HL-60/S4 treated with retinoic acid at 250 ng/mL for 4 days and 3 days (cell line): ENCODE measurements around the gene COL1A1.

Source experiments
- in situ Hi-C: fragments of 300-500 bp; cut with MboI; formaldehyde crosslinking; loops from 2 replicates; pipeline ENCODE4 v1.7.0; 2022; ENCODE audit warnings: low sequenced_read_pairs

Gene COL1A1

GRCh38 chr17:50187751-50188530 is 13.5 kb downstream of the COL1A1 start:
- in situ Hi-C loops = no loop called here

GRCh38 chr17:50187394-50187725 is 14.1 kb downstream of the COL1A1 start:
- in situ Hi-C loops = no loop called here

GRCh38 chr17:50186661-50187393 is 14.6 kb downstream of the COL1A1 start:
- in situ Hi-C loops = no loop called here

- in situ Hi-C loops = no loop called here
Observed at GRCh38 chr17:50185631-50186471, 15.6 kb downstream of the COL1A1 start.

GRCh38 chr17:50184611-50185398 is 16.6 kb downstream of the COL1A1 start:
- in situ Hi-C loops = no loop called here

- in situ Hi-C loops = no loop called here
Observed at GRCh38 chr17:50184064-50184463, 17.4 kb downstream of the COL1A1 start.

GRCh38 chr17:50183421-50183994 is 17.9 kb downstream of the COL1A1 start:
- in situ Hi-C loops = no loop called here

- in situ Hi-C loops = no loop called here
Observed at GRCh38 chr17:50182783-50183420, 18.5 kb downstream of the COL1A1 start.

- in situ Hi-C loops = no loop called here
Observed at GRCh38 chr17:50181591-50182560, 19.6 kb downstream of the COL1A1 start.

- in situ Hi-C loops = no loop called here
Observed at GRCh38 chr17:50181144-50181543, 20.3 kb downstream of the COL1A1 start.

- in situ Hi-C loops = no loop called here
Observed at GRCh38 chr17:50180620-50181019, 20.8 kb downstream of the COL1A1 start.

GRCh38 chr17:50180111-50180510 is 21.3 kb downstream of the COL1A1 start:
- in situ Hi-C loops = no loop called here

GRCh38 chr17:50177983-50178834 is 23.2 kb downstream of the COL1A1 start:
- in situ Hi-C loops = no loop called here

GRCh38 chr17:50177476-50177875 is 24.0 kb downstream of the COL1A1 start:
- in situ Hi-C loops = no loop called here

GRCh38 chr17:50176559-50177357 is 24.7 kb downstream of the COL1A1 start:
- in situ Hi-C loops = no loop called here

- in situ Hi-C loops = no loop called here
Observed at GRCh38 chr17:50175035-50175807, 26.2 kb downstream of the COL1A1 start.
